ENCODE data around the gene SERPIND1. TPM values are rescaled to one million over a fixed set of nuclear protein-coding genes. Genes with fewer than 3 reads are reported as not detected.
"Not testable (repeated sequence)": the region's sequence is repeated elsewhere in the genome, so short reads cannot be mapped to it uniquely, and the experiment has no call there.

SERPIND1 gene
- total and polyA plus RNA-seq, 7 donors = 0.03 to 0.12 (median 0.07) TPM; not detected in 4

GRCh38 chr22:20763630-20764470 lies 10.1 kb upstream of the SERPIND1 start:
- 58 to 70% (median 62%) methylated on average over 13 of the region's 13 CpGs for WGBS, 3 donors
- no peaks in the 10 kb centered on the region for H3K27me3 ChIP-seq (ENCODE audit: insufficient read depth in 3 of 3, low read length in 2 of 3)
- peak in 3 of 4 donors; percentile 53 to 58 (median 57) for ATAC-seq
- TF ChIP-seq CTCF (IDR thresholded peaks at IDR 0.05) = no peak
- intact Hi-C loops (cut with DNase I) = no loop called here
- DNase-seq = peak in 1 of 2 donors; percentile 29
- H3K4me1 ChIP-seq = no peaks in the 10 kb centered on the region
- H3K27ac ChIP-seq = no peak overlapping the region
- peaks cover 11 to 68% of the 10 kb centered on the region in 2 donors for H3K36me3 ChIP-seq (ENCODE audit: insufficient read depth in 1 of 2, low read depth in 1 of 2)
- H3K4me3 ChIP-seq = no peak overlapping the region
- no peaks in the 10 kb centered on the region for H3K9me3 ChIP-seq

DNA sequence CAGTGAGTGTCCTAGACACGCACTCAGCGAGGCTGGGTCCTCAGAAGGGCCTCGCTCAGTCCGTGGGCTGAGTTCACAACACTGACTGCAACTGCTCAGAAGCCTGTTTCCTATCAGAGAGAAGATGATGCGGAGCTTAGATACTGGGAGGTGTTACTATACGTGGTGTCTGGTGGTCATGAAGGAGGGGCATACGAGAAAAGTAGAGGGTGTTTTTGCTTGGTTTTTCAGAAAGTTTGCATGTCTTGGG lies 9.5 kb upstream of the SERPIND1 start:
- intact Hi-C loops (cut with DNase I) = no loop called here
- H3K9me3 ChIP-seq = no peaks in the 10 kb centered on the region
- no peak for TF ChIP-seq CTCF (IDR thresholded peaks at IDR 0.05)
- H3K27me3 ChIP-seq (ENCODE audit: insufficient read depth in 3 of 3, low read length in 2 of 3) = no peaks in the 10 kb centered on the region
- DNase-seq (no peak), ATAC-seq (no peak)
- WGBS, 3 donors = 74 to 87% (median 84%) methylated on average over 7 of the region's 7 CpGs
- H3K4me3 ChIP-seq = no peak overlapping the region
- H3K4me1 ChIP-seq = no peaks in the 10 kb centered on the region
- no peak overlapping the region for H3K27ac ChIP-seq
- peaks cover 11 to 62% of the 10 kb centered on the region in 2 donors for H3K36me3 ChIP-seq (ENCODE audit: insufficient read depth in 1 of 2, low read depth in 1 of 2)

GRCh38 chr22:20764729-20765128 lies 9.2 kb upstream of the SERPIND1 start:
- no peak overlapping the region for H3K4me3 ChIP-seq
- TF ChIP-seq CTCF (IDR thresholded peaks at IDR 0.05) = no peak
- H3K4me1 ChIP-seq = no peaks in the 10 kb centered on the region
- intact Hi-C loops (cut with DNase I) = no loop called here
- peaks cover 11 to 59% of the 10 kb centered on the region in 2 donors for H3K36me3 ChIP-seq (ENCODE audit: insufficient read depth in 1 of 2, low read depth in 1 of 2)
- 91 to 95% (median 94%) methylated on average over 10 of the region's 10 CpGs for WGBS, 3 donors
- no peak overlapping the region for H3K27ac ChIP-seq
- no peaks in the 10 kb centered on the region for H3K27me3 ChIP-seq (ENCODE audit: insufficient read depth in 3 of 3, low read length in 2 of 3)
- no peaks in the 10 kb centered on the region for H3K9me3 ChIP-seq
- ATAC-seq (peak in 1 of 4 donors; percentile 33), DNase-seq (no peak)

DNA sequence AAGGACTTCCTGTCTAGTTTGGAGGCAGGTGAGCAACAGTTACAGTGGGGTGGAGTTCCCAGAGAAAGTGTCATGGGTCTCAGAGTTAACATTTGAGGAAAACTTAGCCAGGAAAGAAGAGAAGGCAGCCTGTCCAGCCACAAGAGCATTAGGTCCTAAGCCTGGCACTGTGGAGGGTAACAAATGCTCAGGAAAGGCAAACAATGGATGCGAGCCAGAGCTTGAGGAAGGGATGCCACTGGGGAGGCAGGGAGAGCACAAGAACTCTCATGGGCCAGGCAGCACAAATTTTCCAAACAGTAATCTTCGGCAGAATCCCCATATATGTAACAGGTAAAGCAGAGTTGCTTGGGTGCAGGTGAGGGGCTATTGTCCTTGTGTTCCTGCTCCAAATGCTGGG lies 8.0 kb upstream of the SERPIND1 start:
- no peak for TF ChIP-seq CTCF (IDR thresholded peaks at IDR 0.05)
- 86 to 90% (median 89%) methylated on average over 2 of the region's 2 CpGs for WGBS, 3 donors
- Histone ChIP-seq H3K27me3 (ENCODE audit: insufficient read depth in 3 of 3, low read length in 2 of 3) (no peaks in the 10 kb centered on the region), H3K27ac (no peak overlapping the region), H3K36me3 (ENCODE audit: insufficient read depth in 1 of 2, low read depth in 1 of 2) (peaks cover 7 to 51% of the 10 kb centered on the region in 2 donors), H3K9me3 (no peaks in the 10 kb centered on the region), H3K4me1 (no peaks in the 10 kb centered on the region), H3K4me3 (no peak overlapping the region)
- no peak for ATAC-seq
- intact Hi-C loops (cut with DNase I) = no loop called here
- DNase-seq = no peak

GRCh38 chr22:20766530-20766929 lies 7.4 kb upstream of the SERPIND1 start:
- Histone ChIP-seq H3K36me3 (ENCODE audit: insufficient read depth in 1 of 2, low read depth in 1 of 2) (peaks cover 6 to 51% of the 10 kb centered on the region in 2 donors), H3K27me3 (ENCODE audit: insufficient read depth in 3 of 3, low read length in 2 of 3) (no peaks in the 10 kb centered on the region), H3K9me3 (no peaks in the 10 kb centered on the region), H3K4me1 (no peaks in the 10 kb centered on the region), H3K27ac (no peak overlapping the region), H3K4me3 (no peak overlapping the region)
- intact Hi-C loops (cut with DNase I) = no loop called here
- DNase-seq = no peak
- ATAC-seq = no peak
- WGBS, 3 donors = 98 to 100% (median 99%) methylated on average over 7 of the region's 7 CpGs
- TF ChIP-seq CTCF (IDR thresholded peaks at IDR 0.05) = no peak

DNA sequence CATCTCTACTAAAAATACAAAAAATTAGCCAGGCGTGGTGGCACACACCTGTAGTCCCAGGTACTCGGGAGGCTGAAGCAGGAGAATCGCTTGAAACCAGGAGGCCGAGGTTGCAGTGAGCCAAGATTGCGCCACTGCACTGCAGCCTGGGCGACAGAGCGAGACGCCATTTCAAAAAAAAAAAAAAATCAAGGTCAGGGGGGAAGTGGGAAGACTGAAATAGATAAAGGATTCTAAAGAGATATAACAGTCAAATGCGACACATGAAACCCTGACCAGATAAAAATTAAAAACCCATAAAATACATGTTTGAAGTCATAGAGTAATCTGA lies 4.5 kb upstream of the SERPIND1 start:
- intact Hi-C loops (cut with DNase I); DNase-seq; ATAC-seq; H3K9me3 ChIP-seq; H3K27me3 ChIP-seq (ENCODE audit: insufficient read depth in 3 of 3, low read length in 2 of 3); H3K4me3 ChIP-seq; H3K4me1 ChIP-seq; H3K27ac ChIP-seq: not testable (repeated sequence)
- 88 to 97% (median 91%) methylated on average over 9 of the region's 9 CpGs for WGBS, 3 donors
- H3K36me3 ChIP-seq (ENCODE audit: insufficient read depth in 1 of 2, low read depth in 1 of 2) = peaks cover 6 to 35% of the 10 kb centered on the region in 2 donors
